Measurements from ENCODE around the gene NDUFB11. TPM values are rescaled to one million over a fixed set of nuclear protein-coding genes. Genes with fewer than 3 reads are reported as not detected.

Gene NDUFB11
- total RNA-seq, 1 experiment from 2014 or later = 129 TPM

DNA sequence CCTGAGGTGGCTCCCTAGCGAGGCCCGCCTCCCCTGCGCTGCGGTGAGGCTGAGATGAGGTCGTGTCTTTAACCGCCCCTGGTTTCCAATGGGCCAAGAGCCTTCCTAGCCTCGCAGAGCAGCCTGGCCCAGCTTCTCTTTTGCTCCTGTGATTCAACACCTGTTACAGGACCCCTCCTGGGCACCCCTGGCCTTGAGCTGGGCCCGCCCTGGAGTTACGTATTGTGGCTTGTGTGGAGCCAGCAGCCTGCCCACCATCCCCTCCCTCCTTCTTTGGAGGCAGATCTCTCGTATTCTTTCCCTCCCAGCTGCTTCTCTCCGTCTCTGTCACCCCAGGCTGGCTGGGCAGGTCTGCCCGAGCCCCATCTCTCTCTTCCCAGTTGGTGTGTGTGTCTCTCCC is 29.9 kb upstream of the NDUFB11 start:
- Histone ChIP-seq H3K36me3 (ENCODE audit: control insufficient read depth, insufficient read depth, low read length) (no peaks in the 10 kb centered on the region), H3K4me1 (no peaks in the 10 kb centered on the region), H3K27me3 (replicated peaks; ENCODE audit: control insufficient read depth, insufficient read depth, low read length) (no peaks in the 10 kb centered on the region), H3K9me3 (no peaks in the 10 kb centered on the region), H3K4me3 (ENCODE audit: low read depth, low read length) (no peak overlapping the region)
- TF ChIP-seq, protein P1, sequence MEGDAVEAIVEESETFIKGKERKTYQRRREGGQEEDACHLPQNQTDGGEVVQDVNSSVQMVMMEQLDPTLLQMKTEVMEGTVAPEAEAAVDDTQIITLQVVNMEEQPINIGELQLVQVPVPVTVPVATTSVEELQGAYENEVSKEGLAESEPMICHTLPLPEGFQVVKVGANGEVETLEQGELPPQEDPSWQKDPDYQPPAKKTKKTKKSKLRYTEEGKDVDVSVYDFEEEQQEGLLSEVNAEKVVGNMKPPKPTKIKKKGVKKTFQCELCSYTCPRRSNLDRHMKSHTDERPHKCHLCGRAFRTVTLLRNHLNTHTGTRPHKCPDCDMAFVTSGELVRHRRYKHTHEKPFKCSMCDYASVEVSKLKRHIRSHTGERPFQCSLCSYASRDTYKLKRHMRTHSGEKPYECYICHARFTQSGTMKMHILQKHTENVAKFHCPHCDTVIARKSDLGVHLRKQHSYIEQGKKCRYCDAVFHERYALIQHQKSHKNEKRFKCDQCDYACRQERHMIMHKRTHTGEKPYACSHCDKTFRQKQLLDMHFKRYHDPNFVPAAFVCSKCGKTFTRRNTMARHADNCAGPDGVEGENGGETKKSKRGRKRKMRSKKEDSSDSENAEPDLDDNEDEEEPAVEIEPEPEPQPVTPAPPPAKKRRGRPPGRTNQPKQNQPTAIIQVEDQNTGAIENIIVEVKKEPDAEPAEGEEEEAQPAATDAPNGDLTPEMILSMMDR (IDR thresholded peaks at IDR 0.05; ENCODE audit: insufficient read depth in 1 of 2, low read depth in 1 of 2, low read length in 1 of 2, severe bottlenecking in 1 of 2, unreplicated experiment in 1 of 2) = no peak
- BruUV-seq (replicated peaks) = no TSS peak
- CTCF ChIA-PET = no interaction called here
- Mint-ChIP-seq H3K4me3 (ENCODE audit: unreplicated experiment) (no peak overlapping the region), H3K27ac (ENCODE audit: unreplicated experiment) (no peak overlapping the region), H3K9me3 (ENCODE audit: unreplicated experiment) (no peaks in the 10 kb centered on the region), H3K36me3 (ENCODE audit: insufficient read depth, unreplicated experiment) (peaks cover 42% of the 10 kb centered on the region), H3K27me3 (ENCODE audit: insufficient read depth, unreplicated experiment) (no peaks in the 10 kb centered on the region), H3K4me1 (ENCODE audit: low read depth, unreplicated experiment) (no peaks in the 10 kb centered on the region)
- DNase-seq = no peak
- intact Hi-C loops (cut with micrococcal nuclease; ENCODE audit: unreplicated experiment) = no loop called here
- POLR2A ChIA-PET = no interaction called here

DNA sequence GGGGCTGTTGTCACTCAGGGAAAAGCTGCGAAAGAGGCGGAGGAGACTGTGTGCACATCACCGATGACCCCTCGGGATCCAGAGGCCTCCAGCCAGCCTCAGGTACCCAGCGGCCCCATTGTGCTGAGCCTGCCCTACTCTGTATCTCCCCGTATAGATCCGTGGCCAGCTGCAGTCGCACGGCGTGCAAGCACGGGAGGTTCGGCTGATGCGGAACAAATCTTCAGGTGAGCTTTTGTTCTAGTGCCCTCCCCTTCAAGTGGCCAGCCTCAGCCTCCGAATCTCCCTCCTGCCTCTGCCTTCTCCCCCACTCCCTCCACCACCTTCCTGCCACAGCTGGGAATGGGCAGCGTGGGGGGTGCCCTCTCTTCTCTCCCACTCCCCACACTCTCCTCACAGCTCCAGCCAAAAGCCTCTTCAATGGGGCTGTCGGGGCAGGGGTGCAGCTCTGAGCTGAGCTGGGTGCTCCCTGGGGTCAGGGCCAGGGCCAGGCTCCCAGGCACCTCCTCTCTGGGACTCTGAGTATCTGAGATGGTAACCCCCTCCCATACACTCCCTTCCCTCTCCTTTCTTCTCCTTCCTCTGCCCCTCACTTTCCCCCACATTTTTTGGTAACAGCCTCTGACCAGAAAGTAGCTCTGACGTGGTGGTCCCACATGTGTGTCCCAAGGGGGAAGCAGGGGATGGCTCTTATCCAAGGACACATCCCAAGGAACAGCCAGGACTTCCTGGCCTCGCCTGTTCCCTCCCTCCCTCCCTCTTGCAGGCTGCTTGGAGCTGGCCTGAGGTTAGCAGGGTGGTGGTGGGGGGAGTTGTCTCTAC is 28.7 kb upstream of the NDUFB11 start:
- H3K9me3 Mint-ChIP-seq (ENCODE audit: unreplicated experiment) = no peaks in the 10 kb centered on the region
- BruUV-seq (replicated peaks) = no TSS peak

DNA sequence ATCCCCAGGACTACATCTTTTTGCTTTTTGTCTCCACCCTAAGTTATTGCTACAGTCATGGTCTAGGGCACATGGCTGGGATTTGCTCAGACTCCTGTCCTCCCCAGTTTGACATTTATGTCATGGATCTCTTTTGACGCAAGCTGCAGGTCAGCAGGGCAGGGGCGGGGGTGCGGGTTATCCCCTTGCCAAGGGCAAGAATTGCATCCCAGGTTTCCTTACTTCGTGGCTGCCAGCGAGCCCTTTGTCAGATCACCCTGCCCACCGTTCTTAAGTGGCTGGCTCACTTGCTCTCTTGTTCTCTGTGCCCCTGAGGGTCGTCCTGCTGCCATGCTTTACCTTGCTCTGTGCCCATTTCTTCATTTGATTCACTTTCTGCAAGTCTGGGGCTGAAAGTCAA is 28.0 kb upstream of the NDUFB11 start:
- ChIA-PET CTCF (no interaction called here), POLR2A (no interaction called here)
- Histone ChIP-seq H3K9me3 (no peaks in the 10 kb centered on the region), H3K4me1 (no peaks in the 10 kb centered on the region), H3K36me3 (ENCODE audit: control insufficient read depth, insufficient read depth, low read length) (no peaks in the 10 kb centered on the region), H3K27me3 (replicated peaks; ENCODE audit: control insufficient read depth, insufficient read depth, low read length) (no peaks in the 10 kb centered on the region), H3K4me3 (ENCODE audit: low read depth, low read length) (no peak overlapping the region)
- TF ChIP-seq, protein P1 (IDR thresholded peaks at IDR 0.05; ENCODE audit: insufficient read depth in 1 of 2, low read depth in 1 of 2, low read length in 1 of 2, severe bottlenecking in 1 of 2, unreplicated experiment in 1 of 2) = no peak
- Mint-ChIP-seq H3K27ac (ENCODE audit: unreplicated experiment) (no peak overlapping the region), H3K4me3 (ENCODE audit: unreplicated experiment) (no peak overlapping the region), H3K4me1 (ENCODE audit: low read depth, unreplicated experiment) (no peaks in the 10 kb centered on the region), H3K36me3 (ENCODE audit: insufficient read depth, unreplicated experiment) (peaks cover 42% of the 10 kb centered on the region), H3K27me3 (ENCODE audit: insufficient read depth, unreplicated experiment) (no peaks in the 10 kb centered on the region), H3K9me3 (ENCODE audit: unreplicated experiment) (no peaks in the 10 kb centered on the region)
- DNase-seq = no peak
- no TSS peak for BruUV-seq (replicated peaks)
- intact Hi-C loops (cut with micrococcal nuclease; ENCODE audit: unreplicated experiment) = no loop called here

More for the DNA sequence above, 28.7 kb upstream of the NDUFB11 start:
- Histone ChIP-seq H3K9me3 (no peaks in the 10 kb centered on the region), H3K36me3 (ENCODE audit: control insufficient read depth, insufficient read depth, low read length) (no peaks in the 10 kb centered on the region), H3K4me3 (ENCODE audit: low read depth, low read length) (no peak overlapping the region), H3K4me1 (no peaks in the 10 kb centered on the region), H3K27me3 (replicated peaks; ENCODE audit: control insufficient read depth, insufficient read depth, low read length) (no peaks in the 10 kb centered on the region)
- intact Hi-C loops (cut with micrococcal nuclease; ENCODE audit: unreplicated experiment) = no loop called here
- Mint-ChIP-seq H3K36me3 (ENCODE audit: insufficient read depth, unreplicated experiment) (peaks cover 47% of the 10 kb centered on the region), H3K4me3 (ENCODE audit: unreplicated experiment) (no peak overlapping the region), H3K4me1 (ENCODE audit: low read depth, unreplicated experiment) (no peaks in the 10 kb centered on the region), H3K27me3 (ENCODE audit: insufficient read depth, unreplicated experiment) (no peaks in the 10 kb centered on the region), H3K27ac (ENCODE audit: unreplicated experiment) (no peak overlapping the region)
- CTCF ChIA-PET = no interaction called here
- POLR2A ChIA-PET = no interaction called here
- TF ChIP-seq, protein P1 (IDR thresholded peaks at IDR 0.05; ENCODE audit: insufficient read depth in 1 of 2, low read depth in 1 of 2, low read length in 1 of 2, severe bottlenecking in 1 of 2, unreplicated experiment in 1 of 2) = no peak
- DNase-seq = no peak

All from Caco-2 (cell line).